A549 (cell line): ENCODE measurements around the gene PLXND1. TPM values are rescaled to one million over a fixed set of nuclear protein-coding genes. Genes with fewer than 3 reads are reported as not detected.

Experiments used
- ATAC-seq, 2 experiments: fragments of 200-7000 bp in 1 of 2; fragments of >200 bp in 1 of 2; cut with Nextera tagmentation in 1 of 2; cut with Tn5 transposase in 1 of 2; 3 replicates each; pipeline versions ENCODE4 v1.8.0 to v1.9.1; 2018 to 2020; ENCODE audit warnings: mild to moderate bottlenecking in 1 of 2, moderate library complexity in 1 of 2
- CTCF ChIA-PET: fragments of 300-600 bp; sonication (Branson Sonifier 250); formaldehyde crosslinking; extraction: SDS; loops from one replicate; lab custom pipeline; 2021; ENCODE audit warnings: antibody characterized with exemption, inconsistent platforms; lab: Yijun Ruan, JAX
- POLR2A ChIA-PET: fragments of 350-600 bp; formaldehyde crosslinking; extraction: SDS; loops from one replicate; lab custom pipeline; 2021; ENCODE audit warnings: antibody characterized with exemption, inconsistent platforms; lab: Yijun Ruan, JAX
- DNase-seq, 2 experiments: peaks; one replicate each; pipeline versions ENCODE4 v3.0.0 to v3.0.0-alpha.2; 2011 to 2016; ENCODE audit warnings: low read depth in 1 of 2, low spot score in 1 of 2
- FAIRE-seq: peaks from 2 replicates; lab custom pipeline; 2011; peaks lifted over from hg19 to GRCh38; lab: Jason Lieb, UNC
- H3K27ac ChIP-seq, 2 experiments: fragments of >200 bp; sonication (Bioruptor Twin); formaldehyde crosslinking; 3 replicates each; pipeline ENCODE4 v1.5.1; 2016 to 2017
- H3K4me1 ChIP-seq: fragments of >200 bp; sonication (Bioruptor Twin); formaldehyde crosslinking; 3 replicates; pipeline ENCODE4 v1.6.1; 2016
- H3K4me2 ChIP-seq: fragments of >200 bp; sonication (Bioruptor Twin); formaldehyde crosslinking; 3 replicates; pipeline ENCODE4 v1.6.1; 2016
- H3K4me3 ChIP-seq: fragments of >200 bp; sonication (Bioruptor Twin); formaldehyde crosslinking; 3 replicates; pipeline ENCODE4 v1.5.1; 2016
- H3K9me3 ChIP-seq: fragments of >200 bp; sonication (Bioruptor Twin); formaldehyde crosslinking; 3 replicates; pipeline ENCODE4 v1.6.1; 2016
- EP300 ChIP-seq, 2 experiments: fragments of >200 bp; sonication (Bioruptor Twin); formaldehyde crosslinking; IDR thresholded peaks; 2 replicates in 1 of 2; 3 replicates in 1 of 2; pipeline ENCODE4 v1.6.1; 2016 to 2017
- ESRRA ChIP-seq: fragments of 150-350 bp; IDR thresholded peaks from 2 replicates; pipeline ENCODE4 v1.6.1; 2014; ENCODE audit warnings: mild to moderate bottlenecking, low read length, borderline replicate concordance
- FOSB ChIP-seq: fragments of 250-450 bp; sonication (Bioruptor Pico); IDR thresholded peaks from 2 replicates; pipeline ENCODE4 v1.5.0; 2020; ENCODE audit warnings: mild to moderate bottlenecking, moderate library complexity
- HES2 ChIP-seq: fragments of >200 bp; sonication (Bioruptor Twin); formaldehyde crosslinking; IDR thresholded peaks from 2 replicates; pipeline ENCODE4 v1.6.1; 2016
- HOXA7 ChIP-seq: fragments of 250-450 bp; sonication (Bioruptor Pico); IDR thresholded peaks from 2 replicates; pipeline ENCODE4 v1.5.0; 2020; ENCODE audit warnings: mild to moderate bottlenecking, moderate library complexity
- JUN ChIP-seq, 2 experiments: fragments of >200 bp; sonication (Bioruptor Twin); formaldehyde crosslinking; IDR thresholded peaks; 2 replicates in 1 of 2; 3 replicates in 1 of 2; pipeline ENCODE4 v1.6.1; 2016 to 2017
- JUNB ChIP-seq: fragments of >200 bp; sonication (Bioruptor Twin); formaldehyde crosslinking; IDR thresholded peaks from 2 replicates; pipeline ENCODE4 v1.6.1; 2016
- KDM1A ChIP-seq: fragments of 200-600 bp; sonication (generic); IDR thresholded peaks from 2 replicates; pipeline ENCODE4 v1.6.1; 2016; ENCODE audit warnings: low read depth, mild to moderate bottlenecking
- MAX ChIP-seq: IDR thresholded peaks from 2 replicates; pipeline ENCODE4 v1.6.1; 2012
- PBX3 ChIP-seq: IDR thresholded peaks from 2 replicates; pipeline ENCODE4 v1.6.1; 2012
- RAD21 ChIP-seq, 2 experiments: fragments of >200 bp in 1 of 2; sonication (Bioruptor Twin) in 1 of 2; formaldehyde crosslinking in 1 of 2; IDR thresholded peaks in 1 of 2; conservative IDR thresholded peaks in 1 of 2; 2 replicates in 1 of 2; 3 replicates in 1 of 2; pipeline ENCODE4 v1.6.1; 2012 to 2018; ENCODE audit warnings: inconsistent platforms in 1 of 2
- SMC3 ChIP-seq: fragments of >200 bp; sonication (Bioruptor Twin); formaldehyde crosslinking; IDR thresholded peaks from 3 replicates; pipeline ENCODE4 v1.6.1; 2018; ENCODE audit warnings: inconsistent platforms
- TFCP2L1 ChIP-seq: fragments of 250-450 bp; sonication (Bioruptor Pico); IDR thresholded peaks from 2 replicates; pipeline ENCODE4 v1.5.0; 2021; ENCODE audit warnings: mild to moderate bottlenecking
- ZFP36 ChIP-seq: fragments of 450-650 bp; IDR thresholded peaks from 2 replicates; pipeline ENCODE4 v1.6.1; 2014; ENCODE audit warnings: borderline replicate concordance; ENCODE audit not compliant: partially characterized antibody
- WGBS: methylation state at CpG from one replicate; pipeline ENCODE4 v1.1.6; 2017; ENCODE audit errors: missing lambda C conversion rate; 5-methylcytosine and 5-hydroxymethylcytosine counted together
- polyA plus RNA-seq, 4 experiments: library from polyadenylated mRNA; depleted of rRNA in 3 of 4; stranded (reverse); fragments of >200 nt; fragmentation: RNase III in 1 of 4; extraction: RNeasy Plus Mini Kit Qiagen cat#74134 plus additional on column Dnase treatment in 1 of 4; gene quantifications; 2 replicates in 3 of 4; 3 replicates in 1 of 4; pipeline ENCODE4 v1.2.3, GENCODE V29; 2011 to 2017

The PLXND1 gene
- polyA plus RNA-seq, 2 of the 4 experiments (the other 2 are of a cell fraction) = 26.8 to 72.6 TPM

- ChIA-PET CTCF (interaction anchor here (0.5 to 1.7 kb wide), 2 partner anchors 119 to 355 kb away, joined by 4 to 5 read pairs; no protein-coding TSS in a partner anchor), POLR2A (no interaction called here)
- Histone ChIP-seq H3K27ac (peak overlapping the region; percentile 11 to 97; a peak in 5 of 6 replicates), H3K4me2 (0 out of 3 replicates have a peak overlapping the region, but pooled peaks have one; percentile 7), H3K4me3 (no peak overlapping the region), H3K9me3 (no peaks in the 10 kb centered on the region), H3K4me1 (peaks cover 62% of the 10 kb centered on the region)
- ATAC-seq = no peak
- TF ChIP-seq MAX (no peak), JUNB (no peak), KDM1A (peak; percentile 46; the same call in 1 of the 2 replicates), EP300 (IDR thresholded peaks at IDR 0.05) (no peak), ZFP36 (peak; percentile 54), ESRRA (no peak), HOXA7 (no peak)
- no peak for FAIRE-seq
- 83% methylated on average over 3 of the region's 4 CpGs for WGBS
- DNase-seq = no peak
These were observed 2.6 kb upstream of the PLXND1 start for GRCh38 chr3:129608936-129609590.

GRCh38 chr3:129608087-129608935, 1.8 kb upstream of the PLXND1 start:
- peak overlapping the region; percentile 96 to 97; a peak in 5 of 6 replicates for H3K27ac ChIP-seq
- ChIA-PET POLR2A (no interaction called here), CTCF (interaction anchor here (0.5 to 1.7 kb wide), 3 partner anchors 115 to 356 kb away, joined by 3 to 5 read pairs (median 4); no protein-coding TSS in a partner anchor)
- ATAC-seq (peak in 1 of 2 experiments; percentile 8; a peak in 1 of 6 replicates), FAIRE-seq (no peak), DNase-seq (peak in 1 of 2 experiments; percentile 70)
- H3K9me3 ChIP-seq = no peaks in the 10 kb centered on the region
- TF ChIP-seq RAD21 (conservative IDR thresholded peaks at IDR 0.05 in 1 of 2, IDR thresholded peaks at IDR 0.05 in 1 of 2) (peak in 1 of 2 experiments; percentile 52; a peak in 2 of 5 replicates), PBX3 (no peak)
- H3K4me1 ChIP-seq = peaks cover 67% of the 10 kb centered on the region
- H3K4me2 ChIP-seq = no peak overlapping the region; the same call in 2 of the 3 replicates
- H3K4me3 ChIP-seq = no peak overlapping the region
- WGBS = 79% methylated on average over 9 of the region's 17 CpGs

GRCh38 chr3:129607391-129608068, 1.1 kb upstream of the PLXND1 start:
- Histone ChIP-seq H3K4me2 (peak overlapping the region; percentile 96), H3K9me3 (no peaks in the 10 kb centered on the region), H3K4me3 (peak overlapping the region; percentile 60), H3K4me1 (peaks cover 67% of the 10 kb centered on the region), H3K27ac (peak overlapping the region; percentile 96 to 97)
- POLR2A ChIA-PET = no interaction called here
- ATAC-seq (no peak; a peak in 1 of 6 replicates), FAIRE-seq (no peak), DNase-seq (no peak)
- no peak for TF ChIP-seq FOSB (CRISPR knock-in tag)
- TF ChIP-seq TFCP2L1 (CRISPR knock-in tag) = no peak
- peak; percentile 32; the same call in 1 of the 2 replicates for TF ChIP-seq KDM1A
- no peak for TF ChIP-seq JUN (IDR thresholded peaks at IDR 0.05)
- CTCF ChIA-PET = interaction anchor here (1.0 to 1.7 kb wide), 2 partner anchors 114 to 117 kb away, joined by 3 to 5 read pairs; no protein-coding TSS in a partner anchor
- 71% methylated on average over 15 of the region's 18 CpGs for WGBS

- peak overlapping the region; percentile 89 for H3K4me3 ChIP-seq
- DNase-seq (peak; percentile 36 to 51), FAIRE-seq (no peak), ATAC-seq (peak; percentile 12 to 30)
- ChIA-PET POLR2A (interaction anchor here (1.0 kb wide), 1 partner anchor 21 kb away, joined by 10 read pairs; no protein-coding TSS in a partner anchor), CTCF (interaction anchor here (1.2 to 1.8 kb wide), 6 partner anchors 10 to 219 kb away, joined by 3 to 13 read pairs (median 6); no protein-coding TSS in a partner anchor)
- H3K9me3 ChIP-seq = no peaks in the 10 kb centered on the region
- TF ChIP-seq HES2 (no peak), MAX (peak; percentile 49; the same call in 1 of the 2 replicates), JUN (IDR thresholded peaks at IDR 0.05) (0 out of 5 replicates have a peak, but pooled peaks of 1 of the 2 experiments have one; percentile 1), SMC3 (no peak)
- H3K27ac ChIP-seq = peak overlapping the region; percentile 86 to 97
- WGBS = no CpG with 5 or more reads among the region's 98 CpGs
- peaks cover 62% of the 10 kb centered on the region for H3K4me1 ChIP-seq
- peak overlapping the region; percentile 86 for H3K4me2 ChIP-seq
These were observed 397 bp downstream of the PLXND1 start for GRCh38 chr3:129605922-129606635.
